H1 (cell line): ENCODE results near the gene C7orf57. TPM values are rescaled to one million over a fixed set of nuclear protein-coding genes. Genes with fewer than 3 reads are reported as not detected.

Experiments
- polyA plus RNA-seq, 7 experiments: library from polyadenylated mRNA; depleted of rRNA in 3 of 7; stranded (reverse) in 5 of 7; unstranded in 2 of 7; fragments of >200 nt in 5 of 7; fragments of 200-250 nt in 2 of 7; gene quantifications; 1 replicate in 5 of 7; 2 replicates in 1 of 7; 4 replicates in 1 of 7; pipeline versions ENCODE4 v1.2.1 to v1.2.3, GENCODE V29; 2011 to 2013; ENCODE audit warnings: missing spikeins in 2 of 7, mixed read lengths in 2 of 7
- total RNA-seq: library from RNA; stranded (reverse); fragmentation: NEBNext Ultra II Directional; extraction: Animal tissue kit (Norgen Biotek cat#: 25700); gene quantifications from 2 replicates; pipeline ENCODE4 v1.2.1, GENCODE V29; 2021
- TF ChIP-seq, protein P1 (sequence below): IDR thresholded peaks from 2 replicates; pipeline ENCODE4 v1.6.1; 2011; ENCODE audit warnings: low read length, improper control_type of control experiment

C7orf57 gene
- total and polyA plus RNA-seq, 2 of the 8 experiments (the other 6 are each of a cell fraction or from before 2014, with no cell fraction given) = 0.08 to 0.56 TPM

DNA sequence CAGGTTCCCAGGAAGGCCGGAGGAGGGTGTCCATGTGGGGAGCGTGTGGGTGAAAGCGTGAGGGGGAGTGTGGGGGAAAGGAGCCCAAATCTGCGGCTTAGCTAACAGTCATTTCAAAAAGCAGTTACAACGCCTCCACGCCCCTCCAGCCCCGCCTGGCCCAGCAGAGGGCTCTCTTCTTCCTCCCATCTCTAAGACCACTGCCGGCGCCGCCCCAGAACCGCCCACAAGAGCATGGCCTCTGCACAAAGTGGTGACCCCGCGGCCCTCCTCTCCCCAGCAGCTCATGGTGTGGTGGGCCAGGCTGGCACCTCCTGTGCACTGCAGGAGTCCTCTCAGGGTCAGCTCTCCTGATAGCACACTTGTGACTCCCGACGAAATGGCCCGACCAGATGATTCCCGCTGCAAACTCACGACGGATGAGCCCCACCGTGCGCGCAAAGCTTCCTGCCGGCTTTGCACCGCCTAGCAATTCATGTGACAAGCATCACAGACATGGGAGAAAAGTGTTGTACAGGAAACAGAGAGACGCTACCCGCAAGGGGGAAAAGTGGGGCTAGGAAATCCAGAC is 43.5 kb upstream of the C7orf57 start (continued):
- TF ChIP-seq, protein P1, sequence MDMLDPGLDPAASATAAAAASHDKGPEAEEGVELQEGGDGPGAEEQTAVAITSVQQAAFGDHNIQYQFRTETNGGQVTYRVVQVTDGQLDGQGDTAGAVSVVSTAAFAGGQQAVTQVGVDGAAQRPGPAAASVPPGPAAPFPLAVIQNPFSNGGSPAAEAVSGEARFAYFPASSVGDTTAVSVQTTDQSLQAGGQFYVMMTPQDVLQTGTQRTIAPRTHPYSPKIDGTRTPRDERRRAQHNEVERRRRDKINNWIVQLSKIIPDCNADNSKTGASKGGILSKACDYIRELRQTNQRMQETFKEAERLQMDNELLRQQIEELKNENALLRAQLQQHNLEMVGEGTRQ = no peak
